K562 (cell line): Measurements from ENCODE around the gene TTC13. TPM values are rescaled to one million over a fixed set of nuclear protein-coding genes. Genes with fewer than 3 reads are reported as not detected.

Source experiments
- ATAC-seq: fragments of 200-7000 bp; cut with Tn5 transposase; 3 replicates; pipeline ENCODE4 v1.9.1; 2020; ENCODE audit warnings: moderate library complexity
- BruUV-seq: library from RNA; stranded (reverse); fragments of 400-500 nt; replicated peaks from 2 replicates; lab custom pipeline; 2021; lab: Mats Ljungman, UMichigan
- CTCF ChIA-PET: fragments of 300-600 bp; formaldehyde crosslinking; extraction: SDS; loops from one replicate; lab custom pipeline; 2021; ENCODE audit warnings: low intra/inter-chr PET ratio; lab: Yijun Ruan, JAX
- POLR2A ChIA-PET: fragments of 300-600, 350-650 bp; sonication (Branson Sonifier 250); formaldehyde crosslinking; extraction: SDS; loops from one replicate; lab custom pipeline; 2021; ENCODE audit warnings: antibody characterized with exemption, inconsistent platforms; lab: Yijun Ruan, JAX
- DNase-seq, 4 experiments: peaks; one replicate each; pipeline versions ENCODE4 v3.0.0 to v3.0.0-alpha.2; 2011 to 2018; ENCODE audit warnings: low spot score in 3 of 4, mixed read lengths in 3 of 4; ENCODE audit errors: extremely low read depth in 1 of 4
- FAIRE-seq: peaks from 2 replicates; lab custom pipeline; 2011; peaks lifted over from hg19 to GRCh38; lab: Jason Lieb, UNC
- H2AFZ ChIP-seq: 2 replicates; pipeline ENCODE4 v1.6.0; 2011; ENCODE audit warnings: low read depth, low read length, control low read depth, inconsistent platforms
- H3K27ac ChIP-seq: fragments of 200-600 bp; 3 replicates; pipeline ENCODE4 v1.8.0; 2011; ENCODE audit warnings: low read depth, mild to moderate bottlenecking, control low read depth, inconsistent platforms, low read length, moderate library complexity, mixed read lengths; ENCODE audit errors: extremely low read depth
- H3K27me3 ChIP-seq, 2 experiments: fragments of 300-600 bp in 1 of 2; 2 replicates in 1 of 2; 3 replicates in 1 of 2; pipeline versions ENCODE4 v1.6.0 to v1.8.0; 2011; ENCODE audit warnings: inconsistent platforms in 2 of 2, low read length in 2 of 2, mild to moderate bottlenecking in 1 of 2, mixed read lengths in 1 of 2, moderate library complexity in 1 of 2; ENCODE audit not compliant: control insufficient read depth in 2 of 2, insufficient read depth in 2 of 2
- H3K36me3 ChIP-seq: fragments of 300-600 bp; 3 replicates; pipeline ENCODE4 v1.8.0; 2011; ENCODE audit warnings: mild to moderate bottlenecking, low read length, inconsistent platforms; ENCODE audit not compliant: control insufficient read depth, insufficient read depth
- H3K4me1 ChIP-seq, 2 experiments: fragments of 200-600 bp in 1 of 2; replicated peaks in 1 of 2; 2 replicates in 1 of 2; 3 replicates in 1 of 2; pipeline versions ENCODE4 v1.5.1 to v1.8.0; 2011; ENCODE audit warnings: inconsistent platforms in 2 of 2, low read length in 2 of 2, mild to moderate bottlenecking in 1 of 2, mixed read lengths in 1 of 2, moderate library complexity in 1 of 2; ENCODE audit not compliant: control insufficient read depth in 2 of 2, insufficient read depth in 2 of 2
- H3K4me2 ChIP-seq: 2 replicates; pipeline ENCODE4 v1.6.1; 2011; ENCODE audit warnings: low read length, control low read depth, inconsistent platforms, mixed read lengths; ENCODE audit not compliant: insufficient read depth
- H3K4me3 ChIP-seq: fragments of 200-600 bp; sonication (generic), shearing (Covaris generic); 2 replicates; pipeline ENCODE4 v1.5.1; 2016; ENCODE audit warnings: control low read depth, inconsistent platforms
- H3K79me2 ChIP-seq: fragments of 200-600 bp; 3 replicates; pipeline ENCODE4 v1.8.0; 2011; ENCODE audit warnings: low read length, inconsistent platforms; ENCODE audit not compliant: control insufficient read depth, insufficient read depth
- H3K9ac ChIP-seq, 2 experiments: 2 replicates each; pipeline versions ENCODE4 v1.6.0 to v1.6.1; 2011; ENCODE audit warnings: low read depth in 2 of 2, low read length in 2 of 2, control low read depth in 1 of 2, inconsistent platforms in 1 of 2, mild to moderate bottlenecking in 1 of 2, mixed read lengths in 1 of 2; ENCODE audit not compliant: insufficient read depth in 1 of 2
- H3K9me1 ChIP-seq: one replicate; pipeline ENCODE4 v1.6.0; 2011; ENCODE audit warnings: inconsistent platforms, mild to moderate bottlenecking, low read length, moderate library complexity; ENCODE audit not compliant: control insufficient read depth, insufficient read depth
- H3K9me3 ChIP-seq: replicated peaks from 2 replicates; pipeline ENCODE4 v1.5.1; 2011; ENCODE audit warnings: low read depth, low read length, inconsistent platforms; ENCODE audit not compliant: control insufficient read depth, insufficient read depth
- H4K20me1 ChIP-seq: replicated peaks from 2 replicates; pipeline ENCODE4 v1.6.1; 2011; ENCODE audit warnings: low read length, inconsistent platforms, mixed read lengths; ENCODE audit not compliant: control insufficient read depth, insufficient read depth
- C11orf30 ChIP-seq: fragments of 450-650 bp; IDR thresholded peaks from 2 replicates; pipeline ENCODE4 v1.6.1; 2016; ENCODE audit warnings: low read depth, mild to moderate bottlenecking
- L3MBTL2 ChIP-seq: fragments of 450-650 bp; IDR thresholded peaks from 2 replicates; pipeline ENCODE4 v1.6.1; 2016; ENCODE audit warnings: mild to moderate bottlenecking, moderate library complexity
- MYC ChIP-seq, 2 experiments: fragments of 250-450 bp in 1 of 2; sonication (Bioruptor Pico) in 1 of 2; IDR thresholded peaks; 2 replicates each; pipeline versions ENCODE4 v1.5.1 to v1.6.1; 2012 to 2021; ENCODE audit warnings: low read depth in 2 of 2, borderline replicate concordance in 1 of 2, improper control_type of control experiment in 1 of 2, low read length in 1 of 2, mild to moderate bottlenecking in 1 of 2, moderate library complexity in 1 of 2
- SAFB ChIP-seq: fragments of 200-400 bp; formaldehyde crosslinking; IDR thresholded peaks from 2 replicates; pipeline ENCODE4 v1.6.1; 2017; ENCODE audit warnings: low read depth, low read length, borderline replicate concordance
- ZNF184 ChIP-seq: sonication (generic); formaldehyde crosslinking; IDR thresholded peaks from 2 replicates; pipeline ENCODE4 v1.5.0; 2020; ENCODE audit warnings: missing genetic modification reagents
- ZNF347 ChIP-seq: fragments of 450-650 bp; formaldehyde crosslinking; IDR thresholded peaks from 2 replicates; pipeline ENCODE4 v1.4.0; 2020; ENCODE audit warnings: low read depth, mild to moderate bottlenecking, moderate library complexity
- WGBS: fragments of 100-300 bp; shearing (Covaris generic); methylation state at CpG from one replicate; pipeline ENCODE4 v1.1.6; 2016; ENCODE audit warnings: low coverage, mixed read lengths; ENCODE audit not compliant: insufficient coverage; ENCODE audit errors: missing lambda C conversion rate; 5-methylcytosine and 5-hydroxymethylcytosine counted together
- in situ Hi-C: fragments of 300-500 bp; cut with MboI; formaldehyde crosslinking; loops from 4 replicates; pipeline ENCODE4 v1.15.0; 2018; ENCODE audit warnings: inconsistent platforms, mixed read lengths
- intact Hi-C: fragments of 100-400 bp; cut with micrococcal nuclease; formaldehyde crosslinking; loops from 2 replicates; pipeline ENCODE4 v1.14.2; 2022
- polyA plus RNA-seq, 8 experiments: library from polyadenylated mRNA; depleted of rRNA in 4 of 8; stranded (reverse) in 5 of 8; unstranded in 3 of 8; fragments of >200 nt; fragmentation: Nextera tagmentation in 2 of 8; fragmentation: Illumina TruSeq in 1 of 8; extraction: Ambion mirVana in 2 of 8; extraction: Trizol in 1 of 8; gene quantifications; 2 replicates each; pipeline versions ENCODE4 v1.2.1 to v1.2.3, GENCODE V29; 2011 to 2014; ENCODE audit warnings: inconsistent platforms in 1 of 8, missing spikeins in 1 of 8
- total RNA-seq, 7 experiments: library from RNA; depleted of rRNA in 6 of 7; stranded (reverse); fragments of >200 nt in 6 of 7; fragmentation: Illumina TruSeq in 2 of 7; extraction: Trizol in 2 of 7; gene quantifications; 2 replicates each; pipeline versions ENCODE4 v1.2.1 to v1.2.3, GENCODE V29; 2011 to 2021; ENCODE audit warnings: low replicate concordance in 1 of 7
- TF ChIP-seq, protein P1 (sequence below): sonication (generic); formaldehyde crosslinking; IDR thresholded peaks from 2 replicates; pipeline ENCODE4 v1.9.0; 2022; ENCODE audit warnings: mild to moderate bottlenecking, missing genetic modification reagents
- TF ChIP-seq, protein P2 (sequence below): sonication (generic); formaldehyde crosslinking; IDR thresholded peaks from 2 replicates; pipeline ENCODE4 v1.9.0; 2022; ENCODE audit warnings: mild to moderate bottlenecking, missing genetic modification reagents

TTC13 gene
- total and polyA plus RNA-seq, 9 of the 15 experiments (the other 6 are each of a cell fraction or from before 2014, with no cell fraction given) = 1.7 to 13.8 (median 9.6) TPM

DNA sequence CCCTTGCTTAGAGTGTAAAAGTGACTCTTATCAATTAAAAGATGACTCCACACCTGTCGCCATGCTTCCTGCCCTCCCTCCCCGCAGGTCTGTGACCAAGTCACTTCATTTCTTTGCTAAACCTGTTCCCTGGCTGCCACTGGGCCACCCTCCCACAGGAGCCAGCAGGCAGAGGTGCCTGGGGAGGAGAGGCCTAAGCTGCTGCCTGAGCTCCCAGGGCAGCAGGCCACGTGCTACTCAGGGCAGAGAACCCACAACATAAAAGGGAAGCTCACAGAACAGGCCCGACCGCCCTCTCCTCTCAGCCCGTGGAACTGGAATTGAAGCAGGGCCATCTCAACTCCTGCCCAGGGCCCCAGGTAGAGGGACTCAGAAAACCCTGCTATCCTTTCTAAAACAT, 115.2 kb downstream of the TTC13 start:
- no peaks in the 10 kb centered on the region for H3K9me3 ChIP-seq
- no peaks in the 10 kb centered on the region for H3K27me3 ChIP-seq
- H3K9ac ChIP-seq = peak overlapping the region in 1 of 2 experiments; percentile 9; a peak in 1 of 4 replicates
- H3K36me3 ChIP-seq = no peaks in the 10 kb centered on the region
- FAIRE-seq (no peak), DNase-seq (peak in 1 of 4 experiments; percentile 18), ATAC-seq (no peak)
- no peaks in the 10 kb centered on the region for H4K20me1 ChIP-seq
- intact Hi-C loops = loop anchor here (10.0 kb wide), 1 partner anchor 219 kb away; the partner anchor contains the start of gene COG2
- ChIA-PET POLR2A (interaction anchor here (0.6 to 2.4 kb wide), 4 partner anchors 10 to 89 kb away, joined by 3 to 13 read pairs (median 4); no protein-coding TSS in a partner anchor), CTCF (no interaction called here)
- H3K79me2 ChIP-seq = peaks cover 4% of the 10 kb centered on the region; the same call in 1 of the 3 replicates
- no TSS peak for BruUV-seq
- H3K4me2 ChIP-seq = peak overlapping the region; percentile 10; the same call in 1 of the 2 replicates
- H3K4me1 ChIP-seq = peaks cover 11 to 19% of the 10 kb centered on the region in 2 experiments; a peak in 4 of 5 replicates
- in situ Hi-C loops = no loop called here
- H3K4me3 ChIP-seq = no peak overlapping the region
- 34% methylated on average over 6 of the region's 6 CpGs for WGBS
- H2AFZ ChIP-seq = 0 out of 2 replicates have a peak overlapping the region, but pooled peaks have one; percentile 4
- peaks cover 3% of the 10 kb centered on the region for H3K9me1 ChIP-seq
- no peak for TF ChIP-seq C11orf30
- peak; percentile 37; the same call in 1 of the 2 replicates for TF ChIP-seq MYC (IDR thresholded peaks at IDR 0.05; ENCODE audit: low read depth, low read length)
- TF ChIP-seq MYC (CRISPR knock-in tag; IDR thresholded peaks at IDR 0.05; ENCODE audit: borderline replicate concordance, low read depth) = no peak
- no peak for TF ChIP-seq ZNF347
- no peak for TF ChIP-seq SAFB
- TF ChIP-seq, protein P1, sequence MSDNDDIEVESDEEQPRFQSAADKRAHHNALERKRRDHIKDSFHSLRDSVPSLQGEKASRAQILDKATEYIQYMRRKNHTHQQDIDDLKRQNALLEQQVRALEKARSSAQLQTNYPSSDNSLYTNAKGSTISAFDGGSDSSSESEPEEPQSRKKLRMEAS (CRISPR knock-in tag) = peak; percentile 74
- TF ChIP-seq ZNF184 (CRISPR knock-in tag) = no peak
- TF ChIP-seq, protein P2, sequence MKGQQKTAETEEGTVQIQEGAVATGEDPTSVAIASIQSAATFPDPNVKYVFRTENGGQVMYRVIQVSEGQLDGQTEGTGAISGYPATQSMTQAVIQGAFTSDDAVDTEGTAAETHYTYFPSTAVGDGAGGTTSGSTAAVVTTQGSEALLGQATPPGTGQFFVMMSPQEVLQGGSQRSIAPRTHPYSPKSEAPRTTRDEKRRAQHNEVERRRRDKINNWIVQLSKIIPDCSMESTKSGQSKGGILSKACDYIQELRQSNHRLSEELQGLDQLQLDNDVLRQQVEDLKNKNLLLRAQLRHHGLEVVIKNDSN (CRISPR knock-in tag) = peak; percentile 43
- TF ChIP-seq L3MBTL2 = peak; percentile 70
- TF ChIP-seq, all 486 proteins: peak for 4
- no peak overlapping the region for H3K27ac ChIP-seq
